Body of pancreas (tissue), 4 donors: ENCODE data around the gene RAB7A. TPM values are rescaled to one million over a fixed set of nuclear protein-coding genes. Genes with fewer than 3 reads are reported as not detected.

ENCODE experiments used
- ATAC-seq: fragments of 150-250 bp; one replicate; pipeline ENCODE4 v1.9.1; 2016
- DNase-seq, 4 donors: peaks; one replicate each; pipeline ENCODE4 v3.0.0-alpha.2; 2019
- H3K27ac ChIP-seq, 4 donors: fragments of 200-600 bp; sonication (generic); 1 replicate in 3 of 4; 2 replicates in 1 of 4; pipeline versions ENCODE4 v1.5.1 to v1.6.1; 2016 to 2019; ENCODE audit warnings: mild to moderate bottlenecking in 1 of 4, mixed read lengths in 1 of 4, moderate library complexity in 1 of 4
- H3K27me3 ChIP-seq, 2 donors: fragments of 200-600 bp; sonication (generic); one replicate each; pipeline ENCODE4 v1.6.0; 2016; ENCODE audit warnings: mild to moderate bottlenecking in 1 of 2
- H3K36me3 ChIP-seq, 2 donors: fragments of 200-600 bp; sonication (generic); replicated peaks in 1 of 2; 2 replicates each; pipeline ENCODE4 v1.5.1; 2016; ENCODE audit warnings: low read depth in 2 of 2; ENCODE audit not compliant: insufficient read depth in 1 of 2
- H3K4me1 ChIP-seq: fragments of 200-600 bp; sonication (generic); one replicate; pipeline ENCODE4 v1.6.0; 2016
- H3K4me3 ChIP-seq, 2 donors: fragments of 200-600 bp; sonication (generic); 1 replicate in 1 of 2; 2 replicates in 1 of 2; pipeline ENCODE4 v1.5.1; 2016 to 2019
- H3K9me3 ChIP-seq, 3 donors: fragments of 200-600 bp; sonication (generic); 1 replicate in 2 of 3; 2 replicates in 1 of 3; pipeline ENCODE4 v1.5.1; 2016
- POLR2A ChIP-seq, 3 donors: fragments of 450-650 bp; IDR thresholded peaks; one replicate each; pipeline ENCODE4 v1.6.1; 2016; ENCODE audit warnings: antibody characterized with exemption in 3 of 3, mild to moderate bottlenecking in 2 of 3
- WGBS, 2 donors: methylation state at CpG; one replicate each; pipeline ENCODE4 v1.1.5; 2017; 5-methylcytosine and 5-hydroxymethylcytosine counted together
- intact Hi-C: fragments of 100-400 bp; cut with DNase I; formaldehyde crosslinking; loops from one replicate; pipeline ENCODE4 v1.15.1; 2023
- total RNA-seq, 2 donors: library from RNA; depleted of rRNA; stranded (reverse); fragments of >200 nt; gene quantifications; one replicate each; pipeline ENCODE4 v1.1.0, GENCODE V29; 2016
- TF ChIP-seq, protein P1 (sequence below), 7 experiments: fragments of 450-650 bp in 4 of 7; fragments of 200-600 bp in 3 of 7; sonication (generic) in 3 of 7; IDR thresholded peaks; one replicate each; pipeline ENCODE4 v1.5.1; 2016 to 2019; ENCODE audit warnings: antibody characterized with exemption in 7 of 7

Gene RAB7A
- total RNA-seq, 2 donors from 2014 or later, result 45.7 to 64.9 TPM

DNA sequence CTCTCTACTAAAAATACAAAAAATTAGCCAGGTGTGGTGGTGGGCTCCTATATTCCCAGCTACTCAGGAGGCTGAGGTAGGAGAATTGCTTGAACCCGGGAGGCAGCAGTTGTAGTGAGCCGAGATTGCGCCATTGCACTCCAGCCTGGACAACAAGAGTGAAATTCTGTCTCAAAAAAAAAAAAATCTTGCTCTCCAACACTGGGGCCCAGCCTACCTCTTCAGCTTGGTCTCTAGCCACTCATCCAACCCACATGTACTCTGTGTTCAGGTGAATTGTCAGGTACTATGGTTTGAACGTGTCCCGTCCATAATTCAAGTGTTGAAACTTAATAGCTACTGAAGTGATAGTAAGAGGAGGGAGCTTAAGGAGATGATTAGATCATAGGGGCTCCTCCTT, 22.4 kb upstream of the RAB7A start:
- Histone ChIP-seq H3K27ac (no peak overlapping the region), H3K4me1 (no peaks in the 10 kb centered on the region), H3K4me3 (no peak overlapping the region), H3K36me3 (no peaks in the 10 kb centered on the region), H3K27me3 (no peaks in the 10 kb centered on the region), H3K9me3 (no peaks in the 10 kb centered on the region)
- TF ChIP-seq, protein P1, sequence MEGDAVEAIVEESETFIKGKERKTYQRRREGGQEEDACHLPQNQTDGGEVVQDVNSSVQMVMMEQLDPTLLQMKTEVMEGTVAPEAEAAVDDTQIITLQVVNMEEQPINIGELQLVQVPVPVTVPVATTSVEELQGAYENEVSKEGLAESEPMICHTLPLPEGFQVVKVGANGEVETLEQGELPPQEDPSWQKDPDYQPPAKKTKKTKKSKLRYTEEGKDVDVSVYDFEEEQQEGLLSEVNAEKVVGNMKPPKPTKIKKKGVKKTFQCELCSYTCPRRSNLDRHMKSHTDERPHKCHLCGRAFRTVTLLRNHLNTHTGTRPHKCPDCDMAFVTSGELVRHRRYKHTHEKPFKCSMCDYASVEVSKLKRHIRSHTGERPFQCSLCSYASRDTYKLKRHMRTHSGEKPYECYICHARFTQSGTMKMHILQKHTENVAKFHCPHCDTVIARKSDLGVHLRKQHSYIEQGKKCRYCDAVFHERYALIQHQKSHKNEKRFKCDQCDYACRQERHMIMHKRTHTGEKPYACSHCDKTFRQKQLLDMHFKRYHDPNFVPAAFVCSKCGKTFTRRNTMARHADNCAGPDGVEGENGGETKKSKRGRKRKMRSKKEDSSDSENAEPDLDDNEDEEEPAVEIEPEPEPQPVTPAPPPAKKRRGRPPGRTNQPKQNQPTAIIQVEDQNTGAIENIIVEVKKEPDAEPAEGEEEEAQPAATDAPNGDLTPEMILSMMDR (IDR thresholded peaks at IDR 0.05), result no peak
- no peak for TF ChIP-seq POLR2A (IDR thresholded peaks at IDR 0.05)
- no peak for DNase-seq
- WGBS, 2 donors, result 88% methylated on average over 5 of the region's 5 CpGs
- ATAC-seq, result no peak
- intact Hi-C loops, result no loop called here

GRCh38 chr3:128706086-128706615, 19.8 kb upstream of the RAB7A start:
- no peaks in the 10 kb centered on the region for H3K9me3 ChIP-seq
- H3K27ac ChIP-seq, result no peak overlapping the region
- WGBS, 2 donors, result 77 to 82% methylated on average over 7 of the region's 7 CpGs
- intact Hi-C loops, result no loop called here
- H3K27me3 ChIP-seq, result no peaks in the 10 kb centered on the region
- ATAC-seq (no peak), DNase-seq (no peak)
- TF ChIP-seq POLR2A (IDR thresholded peaks at IDR 0.05), result no peak
- TF ChIP-seq, protein P1 (IDR thresholded peaks at IDR 0.05), result no peak
- no peak overlapping the region for H3K4me3 ChIP-seq
- H3K36me3 ChIP-seq, result no peaks in the 10 kb centered on the region
- H3K4me1 ChIP-seq, result no peaks in the 10 kb centered on the region

DNA sequence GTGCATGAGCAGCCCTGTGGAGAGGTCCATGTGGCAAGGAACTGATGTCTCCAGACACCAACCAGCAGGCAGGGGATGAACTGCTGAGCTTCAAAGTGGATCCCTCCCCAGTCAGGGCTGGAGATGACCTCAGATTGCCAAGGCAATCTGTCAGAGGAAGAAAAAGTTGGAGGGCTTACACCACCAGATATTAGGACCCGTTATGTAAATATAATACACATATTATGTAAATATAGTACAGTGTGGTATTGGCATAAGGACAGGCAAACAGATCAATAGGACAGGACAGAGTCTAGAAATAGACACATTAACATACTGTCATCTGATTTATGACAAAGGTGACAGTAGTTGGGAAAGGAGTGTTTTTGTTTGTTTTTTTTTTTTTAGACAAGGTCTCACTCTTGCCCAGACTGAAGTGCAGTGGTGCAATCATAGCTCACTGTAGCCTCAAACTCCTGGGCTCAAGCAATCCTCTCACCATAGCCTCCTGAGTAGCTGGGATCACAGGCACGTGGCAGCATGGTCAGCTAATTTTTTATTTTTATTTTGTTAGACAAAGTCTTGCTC, 18.0 kb upstream of the RAB7A start:
- intact Hi-C loops, result no loop called here
- 31 to 33% methylated on average over 2 of the region's 2 CpGs for WGBS, 2 donors

GRCh38 chr3:128709038-128709437, 16.9 kb upstream of the RAB7A start:
- no peak for DNase-seq

More for the DNA sequence above, 18.0 kb upstream of the RAB7A start:
- H3K9me3 ChIP-seq, result no peaks in the 10 kb centered on the region
- DNase-seq, result no peak
- H3K36me3 ChIP-seq, result no peaks in the 10 kb centered on the region
- peak; percentile 12 for ATAC-seq
- no peaks in the 10 kb centered on the region for H3K27me3 ChIP-seq
- TF ChIP-seq, protein P1 (IDR thresholded peaks at IDR 0.05), result no peak
- no peak for TF ChIP-seq POLR2A (IDR thresholded peaks at IDR 0.05)
- no peaks in the 10 kb centered on the region for H3K4me1 ChIP-seq
- H3K27ac ChIP-seq, result no peak overlapping the region
- H3K4me3 ChIP-seq, result no peak overlapping the region

More at GRCh38 chr3:128709038-128709437, 16.9 kb upstream of the RAB7A start:
- Histone ChIP-seq H3K27me3 (no peaks in the 10 kb centered on the region), H3K27ac (no peak overlapping the region), H3K4me3 (no peak overlapping the region), H3K36me3 (no peaks in the 10 kb centered on the region), H3K4me1 (no peaks in the 10 kb centered on the region), H3K9me3 (no peaks in the 10 kb centered on the region)
- 86 to 98% methylated on average over 1 to 4 of the region's 4 CpGs for whole genome bisulfite sequencing, 2 donors
- TF ChIP-seq, protein P1 (IDR thresholded peaks at IDR 0.05), result no peak
- no peak for TF ChIP-seq POLR2A (IDR thresholded peaks at IDR 0.05)
- intact Hi-C loops, result no loop called here
- no peak for ATAC-seq
